CD4-positive, alpha-beta T cell treated with Interleukin-12 subunit alpha and Interleukin-12 subunit beta, for 1 hour (primary cell): ENCODE data around the gene SPPL3.
"Not testable (repeated sequence)": the region's sequence is repeated elsewhere in the genome, so short reads cannot be mapped to it uniquely, and the experiment has no call there.

Experiments
- DNase-seq: peaks from one replicate; pipeline ENCODE4 v3.0.0-alpha.2; 2020

SPPL3 gene

DNA sequence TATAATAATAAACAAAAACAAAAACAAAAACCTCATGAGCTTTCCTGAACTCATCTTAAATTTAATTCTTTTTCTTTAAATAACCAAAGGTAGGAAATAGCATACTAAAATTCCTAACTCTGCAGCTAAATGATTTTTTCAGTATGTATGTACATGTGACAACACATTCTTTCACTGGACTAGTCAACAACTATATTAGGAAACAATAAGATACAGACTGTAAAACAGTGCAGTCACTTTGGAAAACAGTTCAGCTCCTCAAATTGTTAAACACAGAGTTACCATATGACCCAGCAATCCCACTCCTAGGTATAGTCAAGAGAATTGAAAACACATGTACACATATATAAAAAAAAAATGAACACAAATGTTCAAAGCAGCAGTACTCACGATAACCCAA, 64.7 kb downstream of the SPPL3 start:
- DNase-seq: no peak

DNA sequence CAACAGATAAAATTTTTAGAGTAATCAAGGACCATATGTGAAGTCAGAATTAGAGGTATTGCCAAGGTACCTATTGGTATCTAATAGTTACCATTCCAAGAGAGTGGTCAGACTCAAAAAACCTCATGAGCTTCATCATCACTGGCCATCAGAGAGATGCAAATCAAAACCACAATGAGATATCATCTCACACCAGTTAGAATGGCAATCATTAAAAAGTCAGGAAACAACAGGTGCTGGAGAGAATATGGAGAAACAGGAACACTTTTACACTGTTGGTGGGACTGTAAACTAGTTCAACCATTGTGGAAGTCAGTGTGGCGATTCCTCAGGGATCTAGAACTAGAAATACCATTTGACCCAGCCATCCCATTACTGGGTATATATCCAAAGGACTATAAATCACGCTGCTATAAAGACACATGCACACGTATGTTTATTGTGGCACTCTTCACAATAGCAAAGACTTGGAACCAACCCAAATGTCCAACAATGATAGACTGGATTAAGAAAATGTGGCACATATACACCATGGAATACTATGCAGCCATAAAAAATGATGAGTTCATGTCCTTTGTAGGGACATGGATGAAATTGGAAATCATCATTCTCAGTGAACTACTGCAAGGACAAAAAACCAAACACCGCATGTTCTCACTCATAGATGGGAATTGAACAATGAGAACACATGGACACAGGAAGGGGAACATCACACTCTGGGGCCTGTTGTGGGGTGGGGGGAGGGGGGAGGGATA, 65.4 kb downstream of the SPPL3 start:
- DNase-seq: not testable (repeated sequence)

DNA sequence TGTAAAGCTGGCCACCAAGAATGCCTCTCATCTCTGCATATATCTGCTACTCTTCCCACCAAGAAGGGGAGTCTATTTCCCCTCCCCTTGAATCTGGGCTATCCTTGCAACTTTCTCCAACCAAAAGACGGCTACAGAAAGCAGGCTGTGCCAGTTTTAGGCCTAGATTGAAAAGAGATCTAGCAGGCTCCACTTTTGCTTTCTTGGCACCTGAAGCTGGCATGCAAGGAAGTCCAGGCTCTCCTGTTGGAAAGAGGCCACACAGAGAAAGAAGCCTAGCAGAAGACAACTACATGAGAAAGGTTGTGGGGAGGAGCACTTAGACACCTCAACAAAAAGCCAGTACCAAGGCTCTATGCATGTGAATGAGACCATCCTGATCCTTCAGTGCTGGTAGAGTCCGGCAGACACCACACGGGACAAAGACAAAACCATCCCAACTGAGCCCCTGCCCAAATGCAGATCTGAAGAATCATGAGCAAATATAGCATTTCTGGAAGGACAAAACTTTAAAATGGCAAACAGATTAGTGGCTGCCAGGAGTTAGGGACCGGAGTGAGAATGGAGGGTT, 68.0 kb downstream of the SPPL3 start:
- DNase-seq: no peak

DNA sequence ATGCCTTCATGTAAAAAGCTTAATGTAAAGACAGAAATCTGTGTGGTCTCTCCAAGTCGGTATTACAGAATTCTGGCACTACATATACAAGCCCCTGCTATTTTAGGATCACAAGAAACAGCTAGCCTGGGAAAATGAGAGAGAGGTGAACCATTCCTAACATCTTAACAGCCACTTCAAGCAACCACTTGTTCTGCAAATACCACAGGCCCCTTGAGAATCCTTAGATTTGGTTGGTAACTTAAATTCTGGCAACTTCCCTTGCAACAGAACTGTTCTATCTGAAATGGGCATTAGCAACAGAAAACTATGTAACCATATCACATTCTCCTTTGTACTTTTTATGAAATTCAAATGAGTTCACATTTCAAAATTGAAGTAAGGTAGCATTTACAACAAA, 68.5 kb downstream of the SPPL3 start:
- no peak for DNase-seq

DNA sequence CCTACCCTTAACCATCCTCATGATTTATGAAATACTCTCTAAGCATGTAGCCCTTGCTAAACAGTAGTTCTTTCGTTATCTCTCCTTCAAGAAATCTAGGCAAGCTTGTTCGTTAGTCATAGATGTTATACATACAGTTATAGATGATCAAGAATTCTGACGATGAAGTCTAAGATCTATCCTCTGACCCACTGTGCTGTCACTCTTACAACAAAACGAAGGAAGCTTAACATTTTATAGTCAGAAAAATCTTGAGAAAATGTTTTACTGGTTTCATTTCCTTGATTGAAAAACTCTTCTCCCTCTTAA, 68.9 kb downstream of the SPPL3 start:
- DNase-seq: no peak

DNA sequence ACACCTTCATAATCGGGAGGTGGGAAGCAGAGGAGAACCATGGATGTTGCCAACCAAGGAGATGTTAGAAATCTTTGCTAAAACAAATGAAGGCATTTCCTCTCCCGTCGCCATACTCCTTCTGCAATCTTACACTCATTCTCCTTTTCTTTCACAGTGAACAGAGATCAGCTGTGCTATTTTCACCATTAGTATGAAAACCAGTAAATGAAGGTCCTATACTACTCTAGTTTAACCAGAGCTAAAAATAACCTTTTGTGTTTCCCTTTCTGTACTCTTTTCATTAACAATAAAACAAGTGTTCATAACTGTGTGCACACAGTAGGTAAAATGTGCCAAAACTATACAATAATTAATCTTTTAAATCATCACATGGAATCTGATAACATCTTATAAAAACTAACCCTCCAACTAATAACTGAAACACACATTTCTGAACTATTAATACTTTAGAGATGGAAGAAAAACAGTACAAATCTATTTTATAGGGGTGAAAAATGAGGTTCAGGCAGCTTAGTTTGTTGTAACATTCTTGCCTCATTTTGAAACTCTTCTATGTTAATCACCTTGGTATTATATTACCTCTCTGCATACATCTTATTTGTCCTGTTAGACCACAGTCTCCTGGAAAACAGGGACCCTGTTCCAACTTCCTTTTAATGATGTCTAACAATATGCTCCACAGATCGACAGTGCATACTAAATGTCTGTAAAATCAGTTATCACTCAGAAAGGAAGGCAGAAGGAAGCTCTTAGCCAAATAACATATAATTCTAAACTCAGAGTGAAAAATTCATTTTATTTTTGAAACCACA, 69.5 kb downstream of the SPPL3 start:
- no peak for DNase-seq

DNA sequence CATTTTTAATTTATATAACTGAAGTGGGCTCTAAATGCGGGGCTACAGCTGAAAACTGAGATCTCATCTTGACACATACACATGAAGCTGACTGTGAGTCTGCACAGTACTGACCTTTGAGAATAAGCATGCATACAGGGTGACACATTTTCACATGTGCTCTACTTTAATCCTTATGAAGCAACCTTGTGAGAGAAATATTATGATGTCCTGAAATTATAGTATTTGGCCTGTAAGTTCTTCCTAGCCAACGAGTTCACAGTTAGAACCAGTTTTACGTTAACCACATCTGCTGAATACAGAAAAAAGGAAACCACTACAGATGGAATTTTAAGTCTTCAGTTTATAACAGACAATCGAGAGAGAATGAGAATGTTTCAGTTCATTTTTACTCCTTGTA, 70.3 kb downstream of the SPPL3 start:
- DNase-seq: no peak

DNA sequence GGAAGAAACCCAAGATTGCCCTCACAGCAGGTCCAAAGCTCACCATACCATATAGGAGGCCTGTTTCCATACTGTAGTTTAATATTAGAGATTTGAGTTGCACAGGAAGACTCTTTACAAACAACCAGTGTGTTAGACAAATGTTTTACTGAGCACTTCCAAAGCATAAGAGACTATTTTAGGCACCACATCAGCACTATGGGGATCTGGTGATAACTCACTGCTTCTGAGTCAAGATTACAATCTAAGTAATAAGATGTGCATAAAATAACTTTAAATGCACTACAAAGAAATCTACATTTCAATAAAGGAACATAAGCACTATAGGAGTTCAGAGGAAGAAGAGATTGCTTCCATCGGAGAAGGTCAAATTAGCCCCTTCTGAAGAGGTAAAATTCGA, 71.4 kb downstream of the SPPL3 start:
- no peak for DNase-seq

DNA sequence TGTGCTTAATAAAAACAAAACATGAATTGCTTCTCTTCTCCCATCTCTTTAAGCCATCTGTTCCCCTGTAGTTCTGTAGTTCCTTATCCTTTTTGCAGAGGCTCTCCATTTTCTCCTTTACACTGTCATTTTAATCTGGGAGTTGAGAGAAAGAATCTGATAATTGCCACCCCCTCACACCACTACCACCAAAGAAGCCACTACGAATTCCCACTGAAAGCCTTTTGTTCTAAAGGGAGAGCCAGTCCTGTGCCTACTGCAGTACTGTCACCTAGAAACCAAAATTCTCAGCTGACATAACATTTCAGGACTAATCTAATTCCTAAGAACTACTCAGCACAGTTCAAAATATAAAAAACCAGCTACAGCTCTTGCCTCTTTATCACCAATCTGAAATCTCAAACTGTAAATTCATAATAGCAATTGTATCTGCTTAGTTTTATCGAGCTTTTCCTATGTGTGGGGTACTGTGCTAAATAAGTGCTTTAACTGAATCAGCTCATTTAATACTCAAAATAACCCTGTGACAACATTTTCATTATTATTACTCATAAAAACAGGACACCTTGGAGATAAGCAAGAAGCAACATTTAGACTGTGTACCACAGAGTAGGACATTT, 72.4 kb downstream of the SPPL3 start:
- no peak for DNase-seq

DNA sequence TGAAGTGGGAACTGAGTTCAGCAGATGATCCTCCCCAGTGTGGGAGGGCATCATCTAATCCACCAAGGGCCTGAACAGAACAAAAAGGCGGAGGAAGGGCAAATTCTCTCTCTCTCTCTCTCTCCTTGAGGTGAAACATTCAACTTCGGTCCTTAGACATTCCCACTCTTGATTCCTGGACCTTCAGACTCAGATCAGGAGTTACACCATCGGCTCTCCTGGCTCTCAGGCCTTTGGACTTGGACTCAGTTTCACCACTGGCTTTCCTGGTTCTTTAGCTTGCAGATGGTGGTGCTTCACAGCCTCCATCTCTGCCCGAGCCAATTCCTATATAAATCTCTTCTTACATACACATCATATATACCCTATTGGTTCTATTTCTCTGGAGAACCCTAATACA, 73.2 kb downstream of the SPPL3 start:
- no peak for DNase-seq

DNA sequence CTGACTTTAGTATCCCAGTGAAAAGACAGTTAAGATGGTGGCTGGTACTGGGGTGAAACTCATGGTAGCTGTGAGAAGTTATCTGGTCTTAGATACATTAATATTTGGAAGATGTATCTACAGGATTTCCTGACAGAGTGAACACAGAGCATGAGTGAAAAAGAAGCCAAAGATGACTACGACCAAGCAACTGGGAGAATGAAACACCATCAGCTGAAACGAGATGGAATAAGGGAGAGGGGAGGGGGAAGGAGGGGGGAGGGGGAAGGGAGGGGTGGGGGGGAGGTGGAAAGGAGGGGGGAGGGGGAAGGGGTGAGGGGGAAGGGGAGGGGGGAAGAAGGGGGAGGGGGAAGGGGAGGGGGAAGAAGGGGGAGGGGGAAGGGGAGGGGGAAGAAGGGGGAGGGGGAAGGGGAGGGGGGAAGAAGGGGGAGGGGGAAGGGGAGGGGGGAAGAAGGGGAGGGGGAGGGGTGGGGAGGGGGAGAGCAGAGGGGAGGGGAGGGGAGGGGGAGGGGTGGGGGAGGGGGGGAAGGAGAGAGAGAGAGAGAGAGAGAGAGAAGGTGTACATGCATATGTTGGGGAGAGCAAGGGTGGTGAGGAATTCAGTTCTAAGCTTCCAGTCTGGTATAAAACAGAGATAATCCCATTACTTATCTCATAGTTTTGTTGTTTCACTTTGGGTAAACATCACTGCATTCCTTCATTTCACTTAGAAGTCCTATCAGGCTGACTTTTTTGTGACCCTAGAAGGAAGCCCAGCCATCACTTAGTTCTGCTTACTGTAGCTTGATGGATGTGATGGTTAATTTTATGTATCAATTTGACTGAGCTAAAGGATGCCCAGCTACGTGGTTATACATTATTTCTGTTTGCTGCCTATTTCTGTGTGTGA, 73.9 kb downstream of the SPPL3 start:
- no peak for DNase-seq

DNA sequence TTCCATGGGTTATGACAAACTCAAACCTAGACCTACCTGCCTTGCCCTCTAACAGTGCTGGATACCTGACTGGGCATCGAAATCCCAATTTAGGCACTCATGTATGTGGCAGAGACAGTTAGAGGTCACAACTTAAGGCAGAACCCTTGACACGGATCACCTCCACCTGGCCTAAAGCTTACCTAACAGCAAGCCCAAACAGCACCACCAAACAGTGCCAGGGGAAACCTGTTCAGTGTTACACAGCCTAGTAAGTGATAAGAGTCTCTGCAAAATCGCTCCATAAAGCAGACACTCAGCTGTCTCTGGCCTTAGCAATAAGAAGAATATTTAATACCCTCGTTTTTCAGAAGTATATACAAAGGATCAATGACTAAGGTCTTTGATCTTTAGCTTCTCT, 77.8 kb downstream of the SPPL3 start:
- no peak for DNase-seq

DNA sequence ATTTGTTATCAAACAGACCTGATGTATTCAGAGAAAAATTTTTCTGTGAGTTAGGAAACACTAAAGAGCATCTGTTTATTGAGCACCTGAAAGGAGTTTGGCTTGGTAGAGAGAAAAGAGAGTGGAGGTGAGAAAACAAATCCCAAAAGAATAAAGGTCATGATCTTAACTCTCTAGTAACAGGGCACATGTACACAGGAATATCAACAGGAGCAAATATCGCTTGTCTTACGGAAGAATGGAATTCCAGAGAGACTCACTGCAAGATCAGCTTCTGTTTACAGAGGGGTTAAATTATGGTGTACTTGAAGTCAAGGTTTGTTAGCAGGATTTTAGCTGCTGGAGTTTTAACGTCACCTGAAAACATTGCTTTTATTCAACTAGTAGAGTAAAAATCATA, 78.8 kb downstream of the SPPL3 start:
- no peak for DNase-seq

DNA sequence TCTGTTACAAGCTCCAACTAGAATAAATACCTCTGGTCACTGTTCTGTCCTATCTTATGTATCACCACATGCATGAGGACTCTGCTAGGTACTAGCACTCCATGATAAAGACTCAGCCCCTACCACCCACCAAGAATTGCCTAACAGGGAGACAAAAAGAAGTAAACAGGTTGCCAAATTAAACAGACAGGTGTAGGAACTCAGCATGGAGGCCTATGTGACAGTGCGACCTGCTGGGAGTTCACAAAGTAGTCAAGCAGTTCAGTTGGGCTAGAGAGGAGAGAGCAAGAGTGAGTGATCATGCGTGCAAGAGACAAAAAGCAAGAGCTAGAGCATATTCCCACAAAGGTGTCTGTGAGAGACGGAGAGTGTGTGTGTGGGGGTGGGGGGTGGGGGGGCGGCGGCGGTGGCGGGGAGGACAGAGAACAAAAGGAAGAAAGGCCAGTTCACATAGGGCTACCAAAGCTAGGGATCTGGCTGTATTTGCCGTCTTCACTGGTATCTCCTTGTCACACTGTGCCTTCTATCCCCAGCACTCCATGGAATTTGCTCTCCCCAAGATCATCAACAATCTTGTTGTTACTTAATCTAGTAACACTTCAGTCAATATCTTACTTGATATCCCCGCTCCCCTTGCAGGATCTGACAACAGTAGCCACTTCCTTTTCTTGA, 81.2 kb downstream of the SPPL3 start:
- no peak for DNase-seq

DNA sequence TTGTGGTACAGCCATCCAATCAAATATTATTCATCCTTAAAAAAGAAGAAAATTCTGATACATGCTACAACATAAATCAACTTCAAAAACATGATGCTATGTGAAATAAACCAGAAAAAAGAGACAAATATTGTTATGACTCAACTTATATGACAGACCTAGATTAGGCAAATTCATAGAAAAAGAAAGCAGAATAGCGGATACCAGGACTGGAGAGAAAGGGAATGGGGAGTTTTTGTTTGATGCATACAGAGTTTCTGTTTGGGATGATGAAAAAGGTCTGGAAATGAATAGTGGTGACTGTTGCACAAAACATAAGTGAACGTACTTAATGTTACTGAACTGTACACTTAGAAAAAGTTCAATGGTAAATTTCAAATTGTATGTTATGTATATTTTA, 82.3 kb downstream of the SPPL3 start:
- DNase-seq: no peak

DNA sequence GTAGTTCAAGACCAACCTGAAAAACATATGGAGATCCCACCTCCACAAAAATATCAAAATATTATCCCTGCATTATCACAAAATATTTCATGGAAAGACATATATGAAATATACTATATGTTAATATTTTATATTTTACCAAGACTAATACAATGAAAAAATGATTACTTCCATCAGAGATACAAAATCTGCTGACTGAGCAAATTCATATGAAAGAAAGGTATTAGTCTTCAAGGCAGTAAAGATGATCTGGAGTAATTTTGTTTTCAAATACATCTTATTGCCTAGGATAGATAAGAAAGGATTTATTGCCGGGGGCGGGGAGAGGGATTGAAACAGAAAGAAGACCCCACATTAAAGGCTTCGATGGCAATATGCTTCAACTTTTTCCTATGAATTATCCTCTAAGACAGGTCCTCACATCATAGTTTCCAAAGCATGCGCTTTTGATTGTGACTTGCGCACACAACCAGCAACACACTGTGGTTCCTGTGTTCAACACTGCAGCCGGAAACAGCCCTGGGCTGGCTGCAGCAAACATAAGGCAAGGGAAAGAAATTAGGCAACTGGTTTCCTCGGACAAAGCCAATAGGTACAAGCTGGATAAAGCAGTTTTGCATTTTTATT, 83.2 kb downstream of the SPPL3 start:
- DNase-seq: peak; percentile 8

DNA sequence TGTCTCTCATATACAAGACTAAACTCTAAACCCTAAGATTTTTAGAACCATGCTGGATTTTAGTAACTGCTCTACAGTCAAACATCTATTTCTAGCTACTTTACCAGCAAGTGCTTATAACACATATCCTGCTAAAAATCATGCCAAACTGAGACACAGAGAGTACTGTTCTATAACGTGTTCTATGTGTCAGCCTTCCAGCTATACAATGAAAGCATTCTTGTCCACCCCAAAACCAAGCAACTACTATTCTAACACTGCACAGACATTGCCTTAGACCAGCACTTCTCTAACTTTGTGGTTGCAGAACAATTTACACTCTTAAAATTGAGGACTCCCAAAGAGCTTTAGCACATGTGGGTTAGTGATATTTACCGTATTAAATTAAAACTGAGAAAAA, 85.7 kb downstream of the SPPL3 start:
- DNase-seq: no peak

DNA sequence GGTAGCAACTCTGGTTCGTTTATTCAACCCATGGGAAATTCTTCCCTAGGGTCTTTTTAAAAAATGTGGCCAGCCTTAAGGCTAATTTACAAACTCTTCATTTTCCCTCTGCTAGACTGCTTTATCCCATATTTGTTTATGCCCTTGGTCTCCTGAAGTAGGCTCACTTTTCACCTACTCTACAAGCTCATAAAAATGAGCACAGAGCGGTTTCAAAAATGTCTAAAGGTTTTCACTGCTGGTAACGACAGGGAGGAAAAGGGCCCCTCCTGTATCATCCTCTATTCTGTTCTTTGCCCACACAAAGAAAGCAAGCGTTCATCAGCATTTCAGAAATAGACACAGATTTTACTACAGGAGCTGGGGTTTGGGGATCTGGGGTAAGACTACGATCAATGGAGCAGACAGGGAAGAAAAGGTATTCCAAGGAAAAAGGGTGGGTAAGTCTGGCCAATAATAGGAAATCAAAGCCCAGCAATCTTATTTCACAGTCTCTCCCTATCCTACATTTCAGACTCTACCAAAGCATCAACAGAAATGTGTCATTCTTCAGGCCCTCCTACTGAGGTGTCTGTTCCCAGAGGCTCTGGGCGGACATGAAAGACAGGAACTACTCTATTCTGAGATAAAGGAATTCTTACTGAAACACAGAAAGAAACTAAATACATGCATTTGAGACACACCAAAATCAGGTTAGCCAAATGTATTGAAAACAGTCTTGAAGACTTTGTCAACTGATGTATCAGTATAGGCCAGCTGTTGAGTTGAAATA, 86.4 kb downstream of the SPPL3 start:
- no peak for DNase-seq

DNA sequence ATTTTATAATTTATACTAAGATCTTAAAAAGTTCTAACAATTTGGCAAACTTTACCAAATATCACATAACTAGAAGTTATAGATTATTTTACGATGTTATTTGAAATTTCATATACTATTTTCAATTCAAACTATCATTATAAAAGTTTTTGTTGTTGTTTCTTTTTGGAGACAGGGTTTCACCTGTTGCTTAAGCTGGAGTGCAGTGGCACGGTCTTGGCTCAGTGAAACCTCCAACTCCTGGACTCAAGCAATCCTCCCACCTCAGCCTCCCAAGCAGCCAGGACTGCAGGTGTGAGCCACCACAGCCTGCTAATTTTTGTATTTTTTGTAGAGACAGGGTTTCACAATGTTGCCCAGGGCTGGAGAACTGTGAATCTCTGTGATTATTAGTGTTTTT, 87.8 kb downstream of the SPPL3 start:
- DNase-seq: no peak

DNA sequence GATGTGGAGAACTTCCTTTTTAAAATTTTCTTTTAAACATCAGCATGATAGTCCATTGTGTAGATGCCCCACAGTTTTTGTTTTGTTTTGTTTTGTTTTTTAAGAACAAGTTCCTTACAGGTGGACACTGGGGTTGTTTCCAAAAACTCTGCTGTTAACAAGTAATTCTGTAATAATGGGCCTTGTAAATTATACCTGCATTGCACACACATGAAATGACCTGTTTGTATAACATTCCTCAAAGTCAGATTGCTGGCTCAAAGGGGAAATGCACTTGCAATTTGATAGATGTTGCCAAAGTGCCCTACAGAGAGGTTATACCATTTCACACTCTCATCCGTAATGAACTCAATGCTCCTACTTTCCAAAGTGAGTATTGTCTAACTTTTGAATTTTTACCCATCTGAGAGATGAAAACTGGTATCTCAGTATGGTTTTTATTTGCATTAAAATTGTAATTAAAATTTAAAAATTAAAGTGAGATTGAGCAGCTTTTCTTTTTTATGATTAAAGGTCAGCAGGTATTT, 89.2 kb downstream of the SPPL3 start:
- DNase-seq: no peak
